RWPE2 (cell line): Measurements from ENCODE around the gene RGS6.

Experiments used
- ATAC-seq: fragments of 200-7000 bp; cut with Tn5 transposase; 3 replicates; pipeline ENCODE4 v1.9.1; 2021; ENCODE audit warnings: low read depth
- DNase-seq: peaks from one replicate; pipeline ENCODE4 v3.0.0-alpha.2; 2020; ENCODE audit warnings: low spot score
- H3K27ac ChIP-seq: fragments of 450-650 bp; 2 replicates; pipeline ENCODE4 v1.5.1; 2017; ENCODE audit warnings: mild to moderate bottlenecking; ENCODE audit not compliant: poor library complexity, severe bottlenecking
- H3K27me3 ChIP-seq: fragments of 250-450 bp; sonication (Bioruptor Pico); 2 replicates; pipeline ENCODE4 v1.5.1; 2021; ENCODE audit warnings: mild to moderate bottlenecking, moderate library complexity; ENCODE audit not compliant: insufficient read depth, poor library complexity, severe bottlenecking
- H3K36me3 ChIP-seq: fragments of 250-450 bp; sonication (Bioruptor Pico); 2 replicates; pipeline ENCODE4 v1.5.1; 2020; ENCODE audit warnings: low read depth, mild to moderate bottlenecking, moderate library complexity
- H3K4me1 ChIP-seq: fragments of 250-450 bp; sonication (Bioruptor Pico); 2 replicates; pipeline ENCODE4 v1.5.1; 2021; ENCODE audit warnings: mild to moderate bottlenecking, moderate library complexity; ENCODE audit not compliant: insufficient read depth, poor library complexity, severe bottlenecking
- H3K4me3 ChIP-seq: fragments of 250-450 bp; sonication (Bioruptor Pico); 2 replicates; pipeline ENCODE4 v1.5.1; 2021; ENCODE audit warnings: mild to moderate bottlenecking, moderate library complexity; ENCODE audit not compliant: severe bottlenecking
- H3K9me3 ChIP-seq: fragments of 250-450 bp; sonication (Bioruptor Pico); 2 replicates; pipeline ENCODE4 v1.5.1; 2021; ENCODE audit warnings: mild to moderate bottlenecking, moderate library complexity; ENCODE audit not compliant: severe bottlenecking
- TF ChIP-seq, protein P1 (sequence below): fragments of 450-650 bp; IDR thresholded peaks from one replicate; pipeline ENCODE4 v1.5.1; 2017; ENCODE audit warnings: mild to moderate bottlenecking, moderate library complexity; ENCODE audit not compliant: poor library complexity, severe bottlenecking

RGS6 gene

DNA sequence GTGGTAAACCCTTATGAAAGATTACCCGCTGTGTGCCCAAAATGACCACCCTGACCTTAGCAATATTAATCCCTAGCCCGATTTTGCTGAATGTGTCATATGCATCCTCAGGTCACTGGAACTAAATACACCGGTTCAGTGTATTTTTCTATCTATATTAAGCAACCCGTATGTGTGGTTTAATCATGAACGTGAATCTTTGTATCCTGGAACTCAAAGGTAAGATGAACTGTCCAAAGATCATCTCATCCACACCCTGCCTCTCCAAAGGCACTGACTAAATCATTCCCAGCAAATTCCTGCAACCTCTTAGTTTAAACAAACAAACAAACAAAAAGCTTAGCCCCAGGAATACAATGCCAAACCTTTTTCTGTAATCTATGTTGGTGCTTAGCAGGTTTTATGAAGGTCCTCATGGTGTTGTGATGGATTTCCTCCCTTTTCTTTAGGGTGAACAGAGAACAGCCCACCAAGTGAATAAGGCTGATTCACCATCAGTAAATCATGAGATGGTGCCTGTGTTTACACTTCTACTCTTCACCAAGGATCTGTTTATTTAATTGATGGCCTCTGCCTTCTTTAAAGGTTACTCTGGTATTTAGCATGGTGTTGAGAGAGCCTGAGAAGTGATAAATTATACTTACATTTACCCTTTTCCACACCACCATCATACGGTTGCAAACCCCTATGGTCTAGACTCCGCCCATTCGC is 663.1 kb downstream of the RGS6 start:
- no peak for ATAC-seq
- no peak overlapping the region for H3K27ac ChIP-seq
- H3K36me3 ChIP-seq = no peaks in the 10 kb centered on the region
- TF ChIP-seq, protein P1, sequence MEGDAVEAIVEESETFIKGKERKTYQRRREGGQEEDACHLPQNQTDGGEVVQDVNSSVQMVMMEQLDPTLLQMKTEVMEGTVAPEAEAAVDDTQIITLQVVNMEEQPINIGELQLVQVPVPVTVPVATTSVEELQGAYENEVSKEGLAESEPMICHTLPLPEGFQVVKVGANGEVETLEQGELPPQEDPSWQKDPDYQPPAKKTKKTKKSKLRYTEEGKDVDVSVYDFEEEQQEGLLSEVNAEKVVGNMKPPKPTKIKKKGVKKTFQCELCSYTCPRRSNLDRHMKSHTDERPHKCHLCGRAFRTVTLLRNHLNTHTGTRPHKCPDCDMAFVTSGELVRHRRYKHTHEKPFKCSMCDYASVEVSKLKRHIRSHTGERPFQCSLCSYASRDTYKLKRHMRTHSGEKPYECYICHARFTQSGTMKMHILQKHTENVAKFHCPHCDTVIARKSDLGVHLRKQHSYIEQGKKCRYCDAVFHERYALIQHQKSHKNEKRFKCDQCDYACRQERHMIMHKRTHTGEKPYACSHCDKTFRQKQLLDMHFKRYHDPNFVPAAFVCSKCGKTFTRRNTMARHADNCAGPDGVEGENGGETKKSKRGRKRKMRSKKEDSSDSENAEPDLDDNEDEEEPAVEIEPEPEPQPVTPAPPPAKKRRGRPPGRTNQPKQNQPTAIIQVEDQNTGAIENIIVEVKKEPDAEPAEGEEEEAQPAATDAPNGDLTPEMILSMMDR = no peak
- H3K4me1 ChIP-seq = no peaks in the 10 kb centered on the region
- no peaks in the 10 kb centered on the region for H3K27me3 ChIP-seq
- DNase-seq = no peak
- no peaks in the 10 kb centered on the region for H3K9me3 ChIP-seq
- H3K4me3 ChIP-seq = no peak overlapping the region

- H3K36me3 ChIP-seq = no peaks in the 10 kb centered on the region
- H3K4me3 ChIP-seq = no peak overlapping the region
- H3K9me3 ChIP-seq = no peaks in the 10 kb centered on the region
- DNase-seq (no peak), ATAC-seq (no peak)
- TF ChIP-seq, protein P1 = no peak
- H3K4me1 ChIP-seq = no peaks in the 10 kb centered on the region
- H3K27ac ChIP-seq = no peak overlapping the region
- no peaks in the 10 kb centered on the region for H3K27me3 ChIP-seq
Observed at GRCh38 chr14:72597252-72598233, 665.3 kb downstream of the RGS6 start.

GRCh38 chr14:72598306-72598705 is 666.1 kb downstream of the RGS6 start:
- Histone ChIP-seq H3K27me3 (no peaks in the 10 kb centered on the region), H3K27ac (no peak overlapping the region), H3K4me1 (no peaks in the 10 kb centered on the region), H3K36me3 (no peaks in the 10 kb centered on the region), H3K4me3 (no peak overlapping the region), H3K9me3 (no peaks in the 10 kb centered on the region)
- TF ChIP-seq, protein P1 = no peak
- no peak for DNase-seq
- ATAC-seq = no peak

GRCh38 chr14:72599579-72600470 is 667.6 kb downstream of the RGS6 start:
- Histone ChIP-seq H3K27ac (no peak overlapping the region), H3K9me3 (no peaks in the 10 kb centered on the region), H3K36me3 (no peaks in the 10 kb centered on the region), H3K4me1 (no peaks in the 10 kb centered on the region), H3K27me3 (no peaks in the 10 kb centered on the region), H3K4me3 (no peak overlapping the region)
- no peak for DNase-seq
- no peak for ATAC-seq
- TF ChIP-seq, protein P1 = no peak
